ENCODE measurements around the gene SLC15A1. TPM values are rescaled to one million over a fixed set of nuclear protein-coding genes. Genes with fewer than 3 reads are reported as not detected.

The SLC15A1 gene
- total RNA-seq, 1 donor from 2014 or later = 0.11 TPM

DNA sequence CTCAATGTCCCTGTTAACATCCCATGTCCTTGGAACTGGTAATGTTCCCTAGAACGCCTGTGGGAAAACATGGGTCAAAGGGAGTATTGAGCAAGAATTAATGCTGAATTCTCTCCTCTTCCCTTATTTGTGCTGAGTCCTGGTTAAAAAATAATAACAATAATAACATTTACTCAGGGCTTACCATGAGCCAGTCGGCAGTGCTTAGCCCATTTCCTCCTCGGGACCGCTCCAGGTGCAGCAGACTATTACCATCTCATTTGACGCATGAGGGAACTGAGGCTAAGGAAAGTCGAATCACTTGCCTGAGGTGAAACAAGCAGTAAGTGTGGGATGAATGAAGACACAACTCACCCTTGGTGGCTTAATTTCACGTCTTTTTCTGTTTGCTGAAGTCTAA is 33.6 kb upstream of the SLC15A1 start:
- Mint-ChIP-seq H3K36me3 (ENCODE audit: unreplicated experiment) (no peaks in the 10 kb centered on the region), H3K4me1 (ENCODE audit: unreplicated experiment) (peaks cover 3% of the 10 kb centered on the region), H3K27me3 (ENCODE audit: unreplicated experiment) (peaks cover 33% of the 10 kb centered on the region), H3K9me3 (ENCODE audit: unreplicated experiment) (no peaks in the 10 kb centered on the region), H3K27ac (ENCODE audit: unreplicated experiment) (no peak overlapping the region), H3K4me3 (ENCODE audit: unreplicated experiment) (no peak overlapping the region)
- TF ChIP-seq, protein P1, sequence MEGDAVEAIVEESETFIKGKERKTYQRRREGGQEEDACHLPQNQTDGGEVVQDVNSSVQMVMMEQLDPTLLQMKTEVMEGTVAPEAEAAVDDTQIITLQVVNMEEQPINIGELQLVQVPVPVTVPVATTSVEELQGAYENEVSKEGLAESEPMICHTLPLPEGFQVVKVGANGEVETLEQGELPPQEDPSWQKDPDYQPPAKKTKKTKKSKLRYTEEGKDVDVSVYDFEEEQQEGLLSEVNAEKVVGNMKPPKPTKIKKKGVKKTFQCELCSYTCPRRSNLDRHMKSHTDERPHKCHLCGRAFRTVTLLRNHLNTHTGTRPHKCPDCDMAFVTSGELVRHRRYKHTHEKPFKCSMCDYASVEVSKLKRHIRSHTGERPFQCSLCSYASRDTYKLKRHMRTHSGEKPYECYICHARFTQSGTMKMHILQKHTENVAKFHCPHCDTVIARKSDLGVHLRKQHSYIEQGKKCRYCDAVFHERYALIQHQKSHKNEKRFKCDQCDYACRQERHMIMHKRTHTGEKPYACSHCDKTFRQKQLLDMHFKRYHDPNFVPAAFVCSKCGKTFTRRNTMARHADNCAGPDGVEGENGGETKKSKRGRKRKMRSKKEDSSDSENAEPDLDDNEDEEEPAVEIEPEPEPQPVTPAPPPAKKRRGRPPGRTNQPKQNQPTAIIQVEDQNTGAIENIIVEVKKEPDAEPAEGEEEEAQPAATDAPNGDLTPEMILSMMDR (IDR thresholded peaks at IDR 0.05) = no peak
- DNase-seq (ENCODE audit: extremely low spot score, unreplicated experiment) = no peak

DNA sequence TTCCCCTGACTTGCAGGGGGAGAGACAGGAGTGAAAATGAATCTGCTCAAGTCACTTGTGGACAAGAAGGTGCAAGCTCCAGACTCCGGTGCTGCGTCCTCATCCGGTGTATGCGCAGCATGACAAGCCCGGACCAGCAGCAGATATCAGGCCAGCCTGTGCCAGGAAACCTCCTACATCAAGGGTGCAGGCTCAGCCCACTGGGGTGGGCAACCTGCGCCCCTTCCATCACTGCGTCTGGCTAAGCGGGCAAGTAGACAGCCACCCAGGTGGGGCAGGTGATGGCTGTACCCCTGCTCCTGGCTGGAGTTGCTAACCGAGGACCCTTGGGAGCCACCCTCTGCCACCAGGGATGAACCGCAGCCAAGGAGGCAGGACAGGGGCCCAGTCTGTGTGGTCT is 32.9 kb upstream of the SLC15A1 start:
- Mint-ChIP-seq H3K4me1 (ENCODE audit: unreplicated experiment) (peaks cover 3% of the 10 kb centered on the region), H3K27ac (ENCODE audit: unreplicated experiment) (no peak overlapping the region), H3K9me3 (ENCODE audit: unreplicated experiment) (no peaks in the 10 kb centered on the region), H3K36me3 (ENCODE audit: unreplicated experiment) (no peaks in the 10 kb centered on the region), H3K27me3 (ENCODE audit: unreplicated experiment) (peaks cover 37% of the 10 kb centered on the region), H3K4me3 (ENCODE audit: unreplicated experiment) (no peak overlapping the region)
- TF ChIP-seq, protein P1 (IDR thresholded peaks at IDR 0.05) = no peak
- DNase-seq (ENCODE audit: extremely low spot score, unreplicated experiment) = no peak

DNA sequence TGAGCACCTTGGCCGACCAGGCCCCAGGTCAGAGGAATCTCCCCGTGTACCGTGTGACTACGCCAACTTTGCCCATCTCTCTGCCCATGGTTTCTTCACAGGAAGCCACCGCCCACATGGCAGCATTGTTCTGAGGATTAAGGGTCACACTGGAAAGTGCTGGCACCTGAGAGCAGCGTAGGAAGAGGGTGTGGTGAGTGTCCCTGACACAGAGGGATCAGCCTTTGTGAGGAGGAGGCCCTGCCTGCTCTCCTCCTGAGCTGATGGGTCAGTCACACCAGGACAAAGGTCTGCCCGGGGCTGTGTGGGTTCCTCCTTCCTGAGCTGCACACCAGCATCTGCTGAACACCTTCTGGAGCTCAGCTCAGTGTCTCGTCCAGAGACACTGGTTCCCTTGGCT is 32.2 kb upstream of the SLC15A1 start:
- Mint-ChIP-seq H3K27me3 (ENCODE audit: unreplicated experiment) (peaks cover 37% of the 10 kb centered on the region), H3K36me3 (ENCODE audit: unreplicated experiment) (no peaks in the 10 kb centered on the region), H3K4me3 (ENCODE audit: unreplicated experiment) (no peak overlapping the region), H3K9me3 (ENCODE audit: unreplicated experiment) (no peaks in the 10 kb centered on the region), H3K27ac (ENCODE audit: unreplicated experiment) (no peak overlapping the region), H3K4me1 (ENCODE audit: unreplicated experiment) (peaks cover 3% of the 10 kb centered on the region)
- no peak for DNase-seq (ENCODE audit: extremely low spot score, unreplicated experiment)
- TF ChIP-seq, protein P1 (IDR thresholded peaks at IDR 0.05) = no peak

DNA sequence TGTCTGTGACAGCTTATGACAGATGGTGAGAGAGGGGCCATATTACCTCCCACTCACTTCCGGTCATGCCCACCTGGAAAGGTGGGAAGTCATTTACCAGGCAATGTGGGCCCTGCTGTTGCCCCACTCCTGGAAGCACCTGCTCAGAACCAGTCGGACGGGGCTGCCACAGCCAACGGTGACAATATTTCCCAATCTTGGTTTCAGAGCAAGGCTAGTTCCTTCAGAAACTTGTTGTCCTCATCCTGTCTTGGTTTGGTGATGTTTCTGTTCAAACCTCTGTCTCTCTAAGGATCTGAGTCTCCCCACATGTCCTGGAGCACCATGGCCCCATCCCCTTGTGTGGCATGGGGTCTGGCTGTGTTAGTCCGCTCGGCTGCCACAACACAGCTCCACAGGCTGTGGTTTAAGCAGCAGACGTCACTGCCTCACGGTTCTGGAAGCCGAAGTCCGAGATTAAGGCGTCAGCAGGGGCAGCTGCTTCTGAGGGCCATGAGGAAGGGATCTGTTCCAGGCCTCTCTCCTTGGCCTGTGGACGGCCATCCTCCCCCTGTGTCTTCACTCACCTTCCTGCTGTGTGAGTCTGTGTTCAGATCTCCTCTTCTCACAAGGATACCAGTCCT is 31.5 kb upstream of the SLC15A1 start:
- no peak for DNase-seq (ENCODE audit: extremely low spot score, unreplicated experiment)
- no peaks in the 10 kb centered on the region for H3K9me3 Mint-ChIP-seq (ENCODE audit: unreplicated experiment)
- no peak overlapping the region for H3K27ac Mint-ChIP-seq (ENCODE audit: unreplicated experiment)
- H3K4me3 Mint-ChIP-seq (ENCODE audit: unreplicated experiment) = no peak overlapping the region
- H3K36me3 Mint-ChIP-seq (ENCODE audit: unreplicated experiment) = no peaks in the 10 kb centered on the region
- peaks cover 37% of the 10 kb centered on the region for H3K27me3 Mint-ChIP-seq (ENCODE audit: unreplicated experiment)
- TF ChIP-seq, protein P1 (IDR thresholded peaks at IDR 0.05) = no peak
- peaks cover 2% of the 10 kb centered on the region for H3K4me1 Mint-ChIP-seq (ENCODE audit: unreplicated experiment)

DNA sequence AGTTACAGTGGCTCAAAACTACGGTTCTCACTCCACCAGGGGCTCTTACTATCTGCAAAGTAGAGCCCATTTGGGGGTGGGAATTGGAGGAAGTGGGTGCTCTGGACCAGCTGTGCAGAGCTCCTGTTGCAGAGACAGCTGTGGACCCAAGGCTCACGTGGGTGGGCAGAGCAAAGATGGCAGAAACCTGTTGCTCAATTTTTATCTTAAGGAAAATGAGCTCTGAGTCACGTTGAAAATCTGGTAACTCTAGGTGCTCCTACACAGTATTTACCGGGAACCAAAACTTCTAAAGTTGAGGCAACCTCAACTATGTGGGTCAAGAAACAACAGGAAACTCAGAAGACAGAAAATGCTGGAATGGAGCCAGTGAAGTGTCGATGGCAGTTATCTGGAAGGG is 30.2 kb upstream of the SLC15A1 start:
- Mint-ChIP-seq H3K4me3 (ENCODE audit: unreplicated experiment) (no peak overlapping the region), H3K9me3 (ENCODE audit: unreplicated experiment) (no peaks in the 10 kb centered on the region), H3K27ac (ENCODE audit: unreplicated experiment) (no peak overlapping the region), H3K27me3 (ENCODE audit: unreplicated experiment) (peaks cover 28% of the 10 kb centered on the region), H3K36me3 (ENCODE audit: unreplicated experiment) (no peaks in the 10 kb centered on the region), H3K4me1 (ENCODE audit: unreplicated experiment) (no peaks in the 10 kb centered on the region)
- no peak for DNase-seq (ENCODE audit: extremely low spot score, unreplicated experiment)
- TF ChIP-seq, protein P1 (IDR thresholded peaks at IDR 0.05) = no peak

All from osteocyte (in vitro differentiated cells).